ENCODE results near the gene RALGAPA1. TPM values are rescaled to one million over a fixed set of nuclear protein-coding genes. Genes with fewer than 3 reads are reported as not detected.

The RALGAPA1 gene
- total and polyA plus RNA-seq, 2 donors (not counting 1 experiment from before 2014, with no cell fraction given): 7.2 to 34.5 TPM

GRCh38 chr14:35809597-35809996 is 502 bp upstream of the RALGAPA1 start:
- H4K20me1 ChIP-seq (ENCODE audit: control insufficient read depth, extremely low read depth, insufficient read depth, low read length): no peaks in the 10 kb centered on the region
- peak overlapping the region; percentile 35 for H3K27ac ChIP-seq (ENCODE audit: insufficient read depth, low read length)
- peak overlapping the region in 3 of 4 experiments; percentile 3 to 71 (median 49) for H3K4me3 ChIP-seq (replicated peaks in 1 of 4; ENCODE audit: control extremely low read depth in 1 of 4, insufficient read depth in 1 of 4, low read depth in 3 of 4, low read length in 4 of 4)
- H3K4me2 ChIP-seq (ENCODE audit: extremely low read depth, insufficient read depth, low read length): no peak overlapping the region
- no peaks in the 10 kb centered on the region for H3K9me3 ChIP-seq (ENCODE audit: control insufficient read depth, insufficient read depth, low read depth, low read length)
- no peaks in the 10 kb centered on the region for H3K36me3 ChIP-seq (ENCODE audit: control insufficient read depth, insufficient read depth, low read length)
- H3K4me1 ChIP-seq (ENCODE audit: control insufficient read depth, extremely low read depth, insufficient read depth, low read length): peaks cover 5% of the 10 kb centered on the region
- peaks cover 19% of the 10 kb centered on the region for H3K79me2 ChIP-seq (ENCODE audit: control insufficient read depth, insufficient read depth, low read length)
- H2AFZ ChIP-seq (ENCODE audit: low read length): no peak overlapping the region
- TF ChIP-seq CTCF (conservative IDR thresholded peaks at IDR 0.05 in 1 of 2, IDR thresholded peaks at IDR 0.05 in 1 of 2; ENCODE audit: low read depth in 1 of 2, low read length in 2 of 2) (no peak), EZH2 (IDR thresholded peaks at IDR 0.05; ENCODE audit: low read length, missing control alignments) (no peak)
- H3K9ac ChIP-seq (ENCODE audit: insufficient read depth, low read length): no peak overlapping the region
- no peak for DNase-seq (ENCODE audit: low read depth in 2 of 2)
- H3K27me3 ChIP-seq (ENCODE audit: control insufficient read depth, insufficient read depth, low read length): no peaks in the 10 kb centered on the region

DNA sequence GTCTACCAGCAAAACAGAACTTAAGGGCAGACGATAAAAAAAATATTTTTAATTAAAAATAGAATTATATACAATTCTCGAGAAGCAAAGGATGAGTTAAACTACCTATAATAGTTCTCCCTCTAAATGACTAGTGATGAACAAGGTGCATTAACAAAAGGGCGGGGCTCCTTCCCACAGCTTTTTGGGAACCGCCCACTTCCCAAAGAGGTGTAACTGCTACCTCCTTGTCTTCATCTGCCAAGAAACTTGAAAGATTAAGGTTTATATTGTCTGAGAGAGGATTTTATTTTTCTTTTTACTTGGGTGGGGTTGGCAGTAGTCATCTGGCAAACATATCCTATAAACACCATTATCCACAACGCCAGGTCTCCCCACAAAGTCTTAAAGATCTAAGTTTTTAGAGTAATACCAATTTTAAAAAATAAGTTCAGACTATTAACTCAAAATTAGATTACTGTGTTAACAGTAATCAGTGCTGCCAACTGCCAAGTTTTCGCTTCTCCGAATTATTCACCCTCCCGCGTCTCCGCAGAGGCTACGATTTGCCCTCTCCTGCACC is 938 bp downstream of the RALGAPA1 start:
- Histone ChIP-seq H3K9me3 (ENCODE audit: control insufficient read depth, insufficient read depth, low read depth, low read length) (no peaks in the 10 kb centered on the region), H3K79me2 (ENCODE audit: control insufficient read depth, insufficient read depth, low read length) (peaks cover 20% of the 10 kb centered on the region), H3K27ac (ENCODE audit: insufficient read depth, low read length) (peak overlapping the region; percentile 65), H3K9ac (ENCODE audit: insufficient read depth, low read length) (peak overlapping the region; percentile 68), H3K27me3 (ENCODE audit: control insufficient read depth, insufficient read depth, low read length) (no peaks in the 10 kb centered on the region), H4K20me1 (ENCODE audit: control insufficient read depth, extremely low read depth, insufficient read depth, low read length) (no peaks in the 10 kb centered on the region), H2AFZ (ENCODE audit: low read length) (peak overlapping the region; percentile 72), H3K4me3 (replicated peaks in 1 of 4; ENCODE audit: control extremely low read depth in 1 of 4, insufficient read depth in 1 of 4, low read depth in 3 of 4, low read length in 4 of 4) (peak overlapping the region; percentile 50 to 94 (median 78)), H3K4me1 (ENCODE audit: control insufficient read depth, extremely low read depth, insufficient read depth, low read length) (peaks cover 5% of the 10 kb centered on the region), H3K36me3 (ENCODE audit: control insufficient read depth, insufficient read depth, low read length) (no peaks in the 10 kb centered on the region), H3K4me2 (ENCODE audit: extremely low read depth, insufficient read depth, low read length) (peak overlapping the region; percentile 74)
- peak in 1 of 2 donors; percentile 10 for DNase-seq (ENCODE audit: low read depth in 2 of 2)
- TF ChIP-seq CTCF (conservative IDR thresholded peaks at IDR 0.05 in 1 of 2, IDR thresholded peaks at IDR 0.05 in 1 of 2; ENCODE audit: low read depth in 1 of 2, low read length in 2 of 2): no peak
- no peak for TF ChIP-seq EZH2 (IDR thresholded peaks at IDR 0.05; ENCODE audit: low read length, missing control alignments)

- Histone ChIP-seq H3K27me3 (ENCODE audit: control insufficient read depth, insufficient read depth, low read length) (no peaks in the 10 kb centered on the region), H3K79me2 (ENCODE audit: control insufficient read depth, insufficient read depth, low read length) (peaks cover 22% of the 10 kb centered on the region), H4K20me1 (ENCODE audit: control insufficient read depth, extremely low read depth, insufficient read depth, low read length) (no peaks in the 10 kb centered on the region), H3K4me3 (replicated peaks in 1 of 4; ENCODE audit: control extremely low read depth in 1 of 4, insufficient read depth in 1 of 4, low read depth in 3 of 4, low read length in 4 of 4) (peak overlapping the region; percentile 50 to 94 (median 78)), H2AFZ (ENCODE audit: low read length) (no peak overlapping the region), H3K36me3 (ENCODE audit: control insufficient read depth, insufficient read depth, low read length) (no peaks in the 10 kb centered on the region), H3K9me3 (ENCODE audit: control insufficient read depth, insufficient read depth, low read depth, low read length) (no peaks in the 10 kb centered on the region), H3K4me2 (ENCODE audit: extremely low read depth, insufficient read depth, low read length) (peak overlapping the region; percentile 85), H3K27ac (ENCODE audit: insufficient read depth, low read length) (no peak overlapping the region), H3K4me1 (ENCODE audit: control insufficient read depth, extremely low read depth, insufficient read depth, low read length) (peaks cover 5% of the 10 kb centered on the region), H3K9ac (ENCODE audit: insufficient read depth, low read length) (no peak overlapping the region)
- no peak for TF ChIP-seq CTCF (conservative IDR thresholded peaks at IDR 0.05 in 1 of 2, IDR thresholded peaks at IDR 0.05 in 1 of 2; ENCODE audit: low read depth in 1 of 2, low read length in 2 of 2)
- TF ChIP-seq EZH2 (IDR thresholded peaks at IDR 0.05; ENCODE audit: low read length, missing control alignments): no peak
- DNase-seq (ENCODE audit: low read depth in 2 of 2): no peak
These were observed 1.7 kb downstream of the RALGAPA1 start for GRCh38 chr14:35807131-35807961.

Measured in fibroblast of lung (primary cell).